OCI-LY3 (cell line): Measurements from ENCODE around the gene TTC32.

Experiments used
- EZH2phosphoT487 ChIP-seq: fragments of 200-600 bp; shearing (Covaris generic); IDR thresholded peaks from 2 replicates; pipeline ENCODE4 v1.6.1; 2018; ENCODE audit warnings: antibody characterized with exemption, mixed run types, low read depth
- TF ChIP-seq, protein P1 (sequence below): fragments of 200-600, 300-600 bp; sonication (generic); IDR thresholded peaks from 2 replicates; pipeline ENCODE4 v1.5.1; 2014; ENCODE audit warnings: antibody characterized with exemption, low read length, low read depth

DNA sequence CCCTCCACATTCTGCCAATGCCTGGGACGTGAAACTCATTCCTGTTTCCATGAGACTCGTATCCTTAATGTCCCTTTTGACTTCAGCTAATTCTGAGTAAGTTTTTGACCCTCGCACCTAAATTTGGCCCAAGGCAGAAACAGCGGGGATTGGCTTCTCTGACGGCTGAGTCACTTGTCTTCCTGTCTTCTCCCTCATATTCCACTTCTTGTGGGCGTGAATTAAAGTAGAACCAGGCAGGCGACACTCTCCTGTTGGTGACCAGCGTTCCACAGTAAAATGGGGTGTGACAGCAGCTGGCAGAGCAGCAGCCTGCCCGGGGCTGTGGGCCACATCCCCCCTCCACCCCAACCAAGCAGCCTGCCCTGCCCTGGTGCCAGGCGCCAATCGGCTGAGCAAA, 15.5 kb downstream of the TTC32 start:
- TF ChIP-seq, protein P1, sequence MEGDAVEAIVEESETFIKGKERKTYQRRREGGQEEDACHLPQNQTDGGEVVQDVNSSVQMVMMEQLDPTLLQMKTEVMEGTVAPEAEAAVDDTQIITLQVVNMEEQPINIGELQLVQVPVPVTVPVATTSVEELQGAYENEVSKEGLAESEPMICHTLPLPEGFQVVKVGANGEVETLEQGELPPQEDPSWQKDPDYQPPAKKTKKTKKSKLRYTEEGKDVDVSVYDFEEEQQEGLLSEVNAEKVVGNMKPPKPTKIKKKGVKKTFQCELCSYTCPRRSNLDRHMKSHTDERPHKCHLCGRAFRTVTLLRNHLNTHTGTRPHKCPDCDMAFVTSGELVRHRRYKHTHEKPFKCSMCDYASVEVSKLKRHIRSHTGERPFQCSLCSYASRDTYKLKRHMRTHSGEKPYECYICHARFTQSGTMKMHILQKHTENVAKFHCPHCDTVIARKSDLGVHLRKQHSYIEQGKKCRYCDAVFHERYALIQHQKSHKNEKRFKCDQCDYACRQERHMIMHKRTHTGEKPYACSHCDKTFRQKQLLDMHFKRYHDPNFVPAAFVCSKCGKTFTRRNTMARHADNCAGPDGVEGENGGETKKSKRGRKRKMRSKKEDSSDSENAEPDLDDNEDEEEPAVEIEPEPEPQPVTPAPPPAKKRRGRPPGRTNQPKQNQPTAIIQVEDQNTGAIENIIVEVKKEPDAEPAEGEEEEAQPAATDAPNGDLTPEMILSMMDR = no peak
- TF ChIP-seq EZH2phosphoT487 = no peak
